ENCODE measurements around the gene CRACR2A. TPM values are rescaled to one million over a fixed set of nuclear protein-coding genes. Genes with fewer than 3 reads are reported as not detected.

Gene CRACR2A
- total and polyA plus RNA-seq, 5 donors from 2014 or later = 8.2 to 42.9 (median 12.0) TPM

DNA sequence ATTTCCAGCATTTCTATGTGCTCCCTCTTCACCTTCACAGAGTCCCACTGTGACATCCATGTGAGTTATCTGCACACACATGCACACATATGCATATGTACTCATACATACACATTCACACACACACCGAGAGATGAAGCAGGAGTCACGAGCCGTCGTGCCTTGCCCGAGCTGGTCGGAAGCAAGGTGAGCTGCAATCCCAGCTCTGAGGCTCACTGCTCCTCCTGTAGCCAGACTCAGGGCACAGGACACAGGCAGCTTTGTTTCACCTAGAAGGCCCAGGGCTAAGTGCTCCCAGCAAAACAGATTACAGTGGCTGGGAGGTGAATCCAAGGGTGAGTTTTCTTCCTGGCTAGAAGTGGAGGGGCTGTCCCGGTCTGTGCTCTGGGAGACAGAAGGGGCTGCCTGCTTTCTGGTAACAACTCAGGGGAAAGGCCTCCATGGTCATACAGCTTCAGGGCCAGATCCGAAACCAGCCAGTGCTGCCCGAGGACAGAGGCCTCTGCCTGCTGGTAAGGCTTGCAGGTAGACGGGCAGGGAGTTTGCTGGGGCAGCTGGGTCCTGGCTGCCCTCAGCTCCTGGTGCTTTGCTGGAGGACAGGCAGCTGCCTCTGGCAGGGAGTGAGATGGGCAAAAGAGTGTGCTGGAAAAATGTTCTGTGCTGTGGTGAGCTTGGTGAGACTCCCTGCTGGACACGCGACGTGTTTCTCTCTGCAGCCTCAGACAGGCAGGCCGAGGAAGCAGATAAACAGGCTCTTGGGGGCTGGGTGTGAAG is 123.7 kb downstream of the CRACR2A start:
- Mint-ChIP-seq H3K27me3 (no peaks in the 10 kb centered on the region), H3K4me1 (peaks cover 0 to 4% (median 1%) of the 10 kb centered on the region in 4 donors), H3K9me3 (peaks cover 0 to 2% (median 0%) of the 10 kb centered on the region in 7 donors), H3K36me3 (peaks cover 60% of the 10 kb centered on the region), H3K27ac (peak overlapping the region in 2 of 3 donors; percentile 55 to 75), H3K4me3 (no peak overlapping the region)
- Histone ChIP-seq H3K4me3 (ENCODE audit: low read depth, low read length) (no peak overlapping the region), H3K27me3 (ENCODE audit: control insufficient read depth, insufficient read depth, low read length) (no peaks in the 10 kb centered on the region), H3K36me3 (ENCODE audit: control insufficient read depth, insufficient read depth, low read length) (peaks cover 57% of the 10 kb centered on the region), H3K27ac (ENCODE audit: insufficient read depth, low read length, poor library complexity, severe bottlenecking) (no peak overlapping the region), H3K9me3 (ENCODE audit: control insufficient read depth in 2 of 2, low read length in 2 of 2) (no peaks in the 10 kb centered on the region), H3K4me1 (ENCODE audit: control insufficient read depth, insufficient read depth, low read length, poor library complexity, severe bottlenecking) (no peaks in the 10 kb centered on the region)
- no peak for ATAC-seq (ENCODE audit: low read depth in 2 of 2)
- DNase-seq = no peak

DNA sequence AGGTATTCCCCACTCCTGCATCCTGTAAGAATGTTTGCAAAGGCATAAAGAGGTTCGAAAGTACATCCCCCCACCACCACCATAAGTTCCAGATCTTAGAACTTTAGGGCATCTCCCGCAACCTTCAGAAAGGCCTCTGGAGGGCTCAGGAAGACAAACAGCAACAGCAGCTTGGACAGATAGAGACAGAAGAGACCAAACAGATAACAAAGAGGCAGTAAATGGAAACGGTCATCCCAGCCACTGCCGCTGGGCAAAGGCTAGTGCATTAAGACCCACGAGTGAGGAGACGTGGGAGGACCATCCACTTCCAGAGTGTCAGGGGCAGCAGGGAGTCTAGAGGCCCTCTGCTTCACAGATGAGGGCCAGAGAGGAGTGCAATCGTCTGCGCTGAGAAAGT is 124.3 kb downstream of the CRACR2A start:
- DNase-seq (no peak), ATAC-seq (ENCODE audit: low read depth in 2 of 2) (no peak)
- no peaks in the 10 kb centered on the region for H3K9me3 ChIP-seq (ENCODE audit: control insufficient read depth in 2 of 2, low read length in 2 of 2)
- no peak overlapping the region for H3K4me3 Mint-ChIP-seq
- H3K36me3 Mint-ChIP-seq = peaks cover 66% of the 10 kb centered on the region
- H3K9me3 Mint-ChIP-seq = peaks cover 0 to 2% (median 0%) of the 10 kb centered on the region in 7 donors
- H3K27me3 Mint-ChIP-seq = no peaks in the 10 kb centered on the region
- peaks cover 57% of the 10 kb centered on the region for H3K36me3 ChIP-seq (ENCODE audit: control insufficient read depth, insufficient read depth, low read length)
- peak overlapping the region in 2 of 3 donors; percentile 48 to 75 for H3K27ac Mint-ChIP-seq
- no peak overlapping the region for H3K4me3 ChIP-seq (ENCODE audit: low read depth, low read length)
- no peak overlapping the region for H3K27ac ChIP-seq (ENCODE audit: insufficient read depth, low read length, poor library complexity, severe bottlenecking)
- H3K4me1 Mint-ChIP-seq = peaks cover 0 to 4% (median 1%) of the 10 kb centered on the region in 4 donors
- no peaks in the 10 kb centered on the region for H3K27me3 ChIP-seq (ENCODE audit: control insufficient read depth, insufficient read depth, low read length)
- H3K4me1 ChIP-seq (ENCODE audit: control insufficient read depth, insufficient read depth, low read length, poor library complexity, severe bottlenecking) = no peaks in the 10 kb centered on the region

DNA sequence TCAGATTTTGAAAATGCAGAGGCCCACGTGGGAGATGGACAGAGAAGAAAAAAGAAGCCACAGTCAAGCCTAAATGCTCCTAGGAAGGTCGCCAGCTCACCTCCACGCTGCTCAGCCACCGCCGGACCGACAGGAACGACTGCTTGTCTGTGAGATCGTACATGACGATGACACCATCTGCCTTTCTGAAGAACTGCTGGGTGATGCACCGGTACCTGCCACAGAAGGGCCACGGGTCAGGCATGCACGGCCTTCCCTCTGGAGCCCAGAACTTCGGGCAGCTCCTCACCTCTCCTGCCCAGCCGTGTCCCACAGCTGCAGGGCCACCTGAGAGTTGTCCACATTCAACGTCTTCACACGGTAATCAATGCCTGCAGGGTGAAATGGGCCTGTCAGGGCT is 125.6 kb downstream of the CRACR2A start:
- Histone ChIP-seq H3K9me3 (ENCODE audit: control insufficient read depth in 2 of 2, low read length in 2 of 2) (no peaks in the 10 kb centered on the region), H3K4me3 (ENCODE audit: low read depth, low read length) (no peak overlapping the region), H3K4me1 (ENCODE audit: control insufficient read depth, insufficient read depth, low read length, poor library complexity, severe bottlenecking) (no peaks in the 10 kb centered on the region), H3K36me3 (ENCODE audit: control insufficient read depth, insufficient read depth, low read length) (peaks cover 54% of the 10 kb centered on the region), H3K27ac (ENCODE audit: insufficient read depth, low read length, poor library complexity, severe bottlenecking) (no peak overlapping the region), H3K27me3 (ENCODE audit: control insufficient read depth, insufficient read depth, low read length) (no peaks in the 10 kb centered on the region)
- H3K36me3 Mint-ChIP-seq = peaks cover 63% of the 10 kb centered on the region
- no peaks in the 10 kb centered on the region for H3K27me3 Mint-ChIP-seq
- peak overlapping the region in 1 of 3 donors; percentile 38 for H3K27ac Mint-ChIP-seq
- ATAC-seq (ENCODE audit: low read depth in 2 of 2) = no peak
- DNase-seq = no peak
- peaks cover 0 to 2% (median 0%) of the 10 kb centered on the region in 4 donors for H3K4me1 Mint-ChIP-seq
- H3K4me3 Mint-ChIP-seq = no peak overlapping the region
- H3K9me3 Mint-ChIP-seq = peaks cover 0 to 2% (median 0%) of the 10 kb centered on the region in 7 donors

DNA sequence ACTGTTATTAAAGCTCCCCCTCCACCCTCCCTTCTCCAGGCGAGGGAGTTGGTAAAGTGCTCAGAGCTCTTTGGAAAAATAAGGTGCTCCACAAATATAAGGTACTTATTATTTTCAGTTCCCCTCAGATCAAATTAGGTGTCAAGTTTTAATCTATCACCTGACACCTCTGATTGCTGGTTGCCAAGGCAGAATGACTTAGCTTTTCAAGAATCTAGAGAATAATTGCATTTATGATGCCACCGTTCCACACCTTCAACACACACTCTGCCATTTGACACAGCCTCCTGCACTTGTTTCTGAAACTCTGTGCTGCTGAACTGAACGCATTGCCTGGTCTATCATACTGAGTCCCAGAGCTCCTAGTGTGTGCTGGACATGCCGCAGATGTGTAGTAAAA is 128.6 kb downstream of the CRACR2A start:
- peak overlapping the region in 1 of 3 donors; percentile 15 for H3K27ac Mint-ChIP-seq
- no peaks in the 10 kb centered on the region for H3K9me3 Mint-ChIP-seq
- ATAC-seq (ENCODE audit: low read depth in 2 of 2) = no peak
- Histone ChIP-seq H3K36me3 (ENCODE audit: control insufficient read depth, insufficient read depth, low read length) (peaks cover 53% of the 10 kb centered on the region), H3K4me3 (ENCODE audit: low read depth, low read length) (no peak overlapping the region), H3K9me3 (ENCODE audit: control insufficient read depth in 2 of 2, low read length in 2 of 2) (no peaks in the 10 kb centered on the region), H3K27ac (ENCODE audit: insufficient read depth, low read length, poor library complexity, severe bottlenecking) (no peak overlapping the region), H3K4me1 (ENCODE audit: control insufficient read depth, insufficient read depth, low read length, poor library complexity, severe bottlenecking) (no peaks in the 10 kb centered on the region), H3K27me3 (ENCODE audit: control insufficient read depth, insufficient read depth, low read length) (no peaks in the 10 kb centered on the region)
- H3K4me3 Mint-ChIP-seq = no peak overlapping the region
- H3K27me3 Mint-ChIP-seq = no peaks in the 10 kb centered on the region
- H3K4me1 Mint-ChIP-seq = peaks cover 0 to 5% (median 0%) of the 10 kb centered on the region in 4 donors
- H3K36me3 Mint-ChIP-seq = peaks cover 69% of the 10 kb centered on the region
- no peak for DNase-seq

DNA sequence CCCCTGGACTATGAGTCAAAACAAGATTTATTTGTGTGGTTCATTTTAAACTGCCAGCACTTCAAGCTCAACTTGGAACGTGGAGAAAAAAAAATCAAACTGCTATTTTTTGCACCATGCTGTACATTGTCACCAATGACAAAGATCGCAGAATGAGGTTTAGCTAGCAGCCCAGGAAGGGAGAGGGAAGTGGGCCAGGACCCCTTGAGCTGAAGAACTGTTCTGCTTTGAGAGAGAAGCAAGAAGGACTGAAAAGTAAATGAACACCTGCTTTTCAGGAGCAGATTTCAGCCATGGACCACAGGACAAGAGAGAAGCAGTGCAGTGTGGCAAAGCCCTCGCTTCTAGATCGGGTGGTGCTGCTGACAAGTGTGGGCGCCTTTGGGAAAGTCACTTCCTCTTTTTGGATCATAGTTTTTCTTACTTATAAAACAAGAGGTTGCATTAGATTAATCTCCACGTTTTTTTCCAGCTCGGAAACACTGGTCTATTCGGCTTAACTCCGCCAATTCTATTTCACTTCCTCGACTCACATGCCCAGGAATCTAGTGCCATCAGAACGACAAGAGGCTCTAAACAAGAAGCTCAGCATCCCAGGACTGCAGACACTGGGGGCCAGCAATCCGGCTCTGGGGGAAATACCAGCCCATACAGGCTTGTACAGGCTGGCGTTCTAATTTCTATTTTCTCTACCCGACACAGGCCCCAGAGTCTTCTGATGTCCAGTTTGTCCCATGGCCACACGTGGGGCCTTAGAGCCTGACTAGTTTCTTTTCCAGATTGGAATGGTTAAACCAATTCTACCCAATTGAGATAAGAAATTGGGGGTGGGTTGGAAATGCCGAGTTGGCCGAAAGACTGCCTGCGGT is 129.9 kb downstream of the CRACR2A start:
- Histone ChIP-seq H3K4me3 (ENCODE audit: low read depth, low read length) (no peak overlapping the region), H3K4me1 (ENCODE audit: control insufficient read depth, insufficient read depth, low read length, poor library complexity, severe bottlenecking) (no peaks in the 10 kb centered on the region), H3K27me3 (ENCODE audit: control insufficient read depth, insufficient read depth, low read length) (no peaks in the 10 kb centered on the region), H3K9me3 (ENCODE audit: control insufficient read depth in 2 of 2, low read length in 2 of 2) (no peaks in the 10 kb centered on the region), H3K27ac (ENCODE audit: insufficient read depth, low read length, poor library complexity, severe bottlenecking) (no peak overlapping the region), H3K36me3 (ENCODE audit: control insufficient read depth, insufficient read depth, low read length) (peaks cover 59% of the 10 kb centered on the region)
- Mint-ChIP-seq H3K27me3 (no peaks in the 10 kb centered on the region), H3K36me3 (peaks cover 67% of the 10 kb centered on the region), H3K9me3 (no peaks in the 10 kb centered on the region), H3K4me3 (no peak overlapping the region), H3K27ac (peak overlapping the region in 1 of 3 donors; percentile 45), H3K4me1 (peaks cover 0 to 5% (median 0%) of the 10 kb centered on the region in 4 donors)
- ATAC-seq (ENCODE audit: low read depth in 2 of 2) (no peak), DNase-seq (no peak)

DNA sequence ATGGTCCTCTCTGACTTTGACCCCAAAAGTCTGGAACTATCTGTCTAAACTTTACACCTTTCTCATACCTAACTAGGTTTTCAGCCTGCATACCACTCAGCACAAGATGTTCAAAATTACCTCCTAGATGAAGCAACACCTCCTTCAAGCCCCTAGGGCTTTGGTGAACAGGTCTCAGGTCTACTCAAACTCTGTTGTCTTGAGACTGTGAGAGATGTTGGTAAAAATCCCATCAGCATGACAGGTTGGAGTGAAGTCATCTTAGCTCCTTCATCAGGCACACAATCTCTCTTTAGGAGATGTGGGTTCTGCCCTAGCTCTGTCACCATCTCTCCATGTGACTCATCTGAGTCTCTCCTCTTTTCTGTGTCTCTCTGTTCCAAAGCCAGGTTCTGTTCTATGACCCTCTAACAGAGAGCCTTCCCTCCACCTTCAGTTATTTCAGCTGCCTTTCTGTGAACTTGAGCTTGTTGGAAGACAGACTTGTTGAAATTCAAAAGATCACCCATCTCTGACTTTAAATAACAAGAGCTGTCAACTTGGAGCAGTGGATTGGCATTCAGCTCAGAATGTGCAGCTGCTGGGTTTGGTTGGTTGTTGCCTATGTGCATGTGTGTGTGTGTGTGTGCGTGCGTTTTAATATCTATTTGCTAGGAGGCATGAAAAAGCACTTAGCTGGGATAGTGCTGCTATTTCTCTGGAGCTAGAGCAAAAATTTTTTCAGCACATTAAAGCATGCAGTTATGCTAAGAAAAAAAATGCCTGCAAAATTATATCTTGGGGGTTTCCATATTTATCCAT is 130.7 kb downstream of the CRACR2A start:
- Histone ChIP-seq H3K9me3 (ENCODE audit: control insufficient read depth in 2 of 2, low read length in 2 of 2) (no peaks in the 10 kb centered on the region), H3K27ac (ENCODE audit: insufficient read depth, low read length, poor library complexity, severe bottlenecking) (no peak overlapping the region), H3K4me3 (ENCODE audit: low read depth, low read length) (no peak overlapping the region), H3K4me1 (ENCODE audit: control insufficient read depth, insufficient read depth, low read length, poor library complexity, severe bottlenecking) (no peaks in the 10 kb centered on the region), H3K36me3 (ENCODE audit: control insufficient read depth, insufficient read depth, low read length) (peaks cover 60% of the 10 kb centered on the region), H3K27me3 (ENCODE audit: control insufficient read depth, insufficient read depth, low read length) (no peaks in the 10 kb centered on the region)
- Mint-ChIP-seq H3K4me1 (peaks cover 0 to 5% (median under 1%) of the 10 kb centered on the region in 4 donors), H3K9me3 (no peaks in the 10 kb centered on the region), H3K4me3 (no peak overlapping the region), H3K27ac (peak overlapping the region in 1 of 3 donors; percentile 60), H3K36me3 (peaks cover 70% of the 10 kb centered on the region), H3K27me3 (no peaks in the 10 kb centered on the region)
- ATAC-seq (ENCODE audit: low read depth in 2 of 2) (no peak), DNase-seq (no peak)

DNA sequence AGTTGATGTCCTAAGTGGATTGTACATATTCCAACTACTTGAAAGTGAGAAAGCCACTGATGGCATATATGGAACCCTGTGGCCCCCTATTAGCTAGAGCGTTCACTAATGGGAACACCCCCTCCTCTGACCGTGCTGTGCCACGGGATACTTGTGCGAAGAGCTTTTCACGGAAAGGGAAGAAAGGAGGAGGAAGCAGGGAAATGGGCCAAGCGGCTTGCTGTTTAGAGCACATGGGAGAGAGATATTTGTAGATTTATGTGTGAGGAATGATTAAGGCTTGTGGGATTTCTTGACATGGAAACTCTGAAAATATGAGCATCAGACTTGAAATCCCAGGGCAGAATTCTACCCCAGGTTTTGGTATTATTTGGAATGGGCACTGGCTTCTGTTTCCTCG is 132.1 kb downstream of the CRACR2A start:
- Mint-ChIP-seq H3K27me3 (no peaks in the 10 kb centered on the region), H3K4me3 (no peak overlapping the region), H3K36me3 (peaks cover 68% of the 10 kb centered on the region), H3K4me1 (peaks cover 0 to 5% (median 1%) of the 10 kb centered on the region in 4 donors), H3K27ac (no peak overlapping the region), H3K9me3 (no peaks in the 10 kb centered on the region)
- Histone ChIP-seq H3K27ac (ENCODE audit: insufficient read depth, low read length, poor library complexity, severe bottlenecking) (no peak overlapping the region), H3K36me3 (ENCODE audit: control insufficient read depth, insufficient read depth, low read length) (peaks cover 58% of the 10 kb centered on the region), H3K4me1 (ENCODE audit: control insufficient read depth, insufficient read depth, low read length, poor library complexity, severe bottlenecking) (no peaks in the 10 kb centered on the region), H3K9me3 (ENCODE audit: control insufficient read depth in 2 of 2, low read length in 2 of 2) (no peaks in the 10 kb centered on the region), H3K4me3 (ENCODE audit: low read depth, low read length) (no peak overlapping the region), H3K27me3 (ENCODE audit: control insufficient read depth, insufficient read depth, low read length) (no peaks in the 10 kb centered on the region)
- DNase-seq (no peak), ATAC-seq (ENCODE audit: low read depth in 2 of 2) (no peak)

Measured in CD4-positive, CD25-positive, alpha-beta regulatory T cell (primary cell).